ENCODE results near the gene BIK.

GRCh38 chr22:43094085-43094484 lies 16.5 kb upstream of the BIK start:
- TF ChIP-seq CTCF (IDR thresholded peaks at IDR 0.05 in 8 of 11, conservative IDR thresholded peaks at IDR 0.05 in 3 of 11): no peak
- no peak for TF ChIP-seq POLR2A (IDR thresholded peaks at IDR 0.05)

Data from spleen (tissue), 7 donors.